ENCODE results near the gene MPZL3. TPM values are rescaled to one million over a fixed set of nuclear protein-coding genes. Genes with fewer than 3 reads are reported as not detected.
A peak's percentile ranks its signal among the peaks of the same experiment; 100 is the strongest.

Gene MPZL3
- total and polyA plus RNA-seq, 4 donors: 2.5 to 6.9 (median 3.5) TPM

GRCh38 chr11:118290923-118291322 lies 38.8 kb upstream of the MPZL3 start (continued):
- TF ChIP-seq SP1 (IDR thresholded peaks at IDR 0.05): peak; percentile 41
- peak; percentile 64 for TF ChIP-seq NR2F2 (IDR thresholded peaks at IDR 0.05)
- no peak for TF ChIP-seq ZBTB33 (IDR thresholded peaks at IDR 0.05)
- TF ChIP-seq GABPA (IDR thresholded peaks at IDR 0.05 in 1 of 2, conservative IDR thresholded peaks at IDR 0.05 in 1 of 2): no peak
- peak; percentile 97 for TF ChIP-seq RAD21 (IDR thresholded peaks at IDR 0.05)
- no peak for TF ChIP-seq FOXA1 (IDR thresholded peaks at IDR 0.05)
- TF ChIP-seq EGR1 (IDR thresholded peaks at IDR 0.05; ENCODE audit: low read depth in 2 of 2): no peak
- no peak for TF ChIP-seq TAF1 (conservative IDR thresholded peaks at IDR 0.05)
- peak; percentile 59 to 77 for TF ChIP-seq RXRA (IDR thresholded peaks at IDR 0.05)

- H3K27me3 ChIP-seq (ENCODE audit: control insufficient read depth in 4 of 4, insufficient read depth in 4 of 4, low read length in 3 of 4): no peaks in the 10 kb centered on the region
- H3K4me3 ChIP-seq (ENCODE audit: low read depth in 1 of 3, low read length in 3 of 3): no peak overlapping the region
- no peak for TF ChIP-seq YY1 (IDR thresholded peaks at IDR 0.05)
- TF ChIP-seq NR2F2 (IDR thresholded peaks at IDR 0.05): no peak
- TF ChIP-seq RAD21 (IDR thresholded peaks at IDR 0.05): no peak
- TF ChIP-seq MAX (IDR thresholded peaks at IDR 0.05): no peak
- no peak for TF ChIP-seq ZBTB33 (IDR thresholded peaks at IDR 0.05)
- no peak for TF ChIP-seq FOXA1 (IDR thresholded peaks at IDR 0.05)
- no peak for TF ChIP-seq CTCF (IDR thresholded peaks at IDR 0.05; ENCODE audit: low read depth, low read length, missing input control)
- TF ChIP-seq FOXA2 (IDR thresholded peaks at IDR 0.05): no peak
- no peak for TF ChIP-seq EGR1 (IDR thresholded peaks at IDR 0.05; ENCODE audit: low read depth in 2 of 2)
- TF ChIP-seq SP1 (IDR thresholded peaks at IDR 0.05): no peak
- no peaks in the 10 kb centered on the region for H3K36me3 ChIP-seq (ENCODE audit: control insufficient read depth in 4 of 4, insufficient read depth in 3 of 4, low read depth in 1 of 4, low read length in 3 of 4)
- no peak overlapping the region for H3K27ac ChIP-seq (ENCODE audit: low read depth in 1 of 2, low read length in 2 of 2)
- H3K9me3 ChIP-seq (ENCODE audit: control insufficient read depth in 4 of 4, low read length in 3 of 4): no peaks in the 10 kb centered on the region
- H3K4me1 ChIP-seq (ENCODE audit: control insufficient read depth in 4 of 4, insufficient read depth in 4 of 4, low read length in 3 of 4): peaks cover 0 to 7% (median 1%) of the 10 kb centered on the region in 4 donors
- H3K9ac ChIP-seq (ENCODE audit: low read depth in 1 of 2, low read length in 2 of 2): no peak overlapping the region
- no peak for DNase-seq (ENCODE audit: low spot score)
Measured at GRCh38 chr11:118289401-118289800, 37.2 kb upstream of the MPZL3 start.

GRCh38 chr11:118287006-118287405 lies 34.8 kb upstream of the MPZL3 start:
- no peaks in the 10 kb centered on the region for H3K9me3 ChIP-seq (ENCODE audit: control insufficient read depth in 4 of 4, low read length in 3 of 4)
- H3K27me3 ChIP-seq (ENCODE audit: control insufficient read depth in 4 of 4, insufficient read depth in 4 of 4, low read length in 3 of 4): no peaks in the 10 kb centered on the region
- H3K4me1 ChIP-seq (ENCODE audit: control insufficient read depth in 4 of 4, insufficient read depth in 4 of 4, low read length in 3 of 4): peaks cover 0 to 7% (median 1%) of the 10 kb centered on the region in 4 donors
- H3K9ac ChIP-seq (ENCODE audit: low read depth in 1 of 2, low read length in 2 of 2): no peak overlapping the region
- no peaks in the 10 kb centered on the region for H3K36me3 ChIP-seq (ENCODE audit: control insufficient read depth in 4 of 4, insufficient read depth in 3 of 4, low read depth in 1 of 4, low read length in 3 of 4)
- WGBS: 89% methylated on average over 1 of the region's 1 CpG
- no peak overlapping the region for H3K27ac ChIP-seq (ENCODE audit: low read depth in 1 of 2, low read length in 2 of 2)
- H3K4me3 ChIP-seq (ENCODE audit: low read depth in 1 of 3, low read length in 3 of 3): no peak overlapping the region
- no peak for DNase-seq (ENCODE audit: low spot score)
- no peak for TF ChIP-seq FOXA2 (IDR thresholded peaks at IDR 0.05)
- no peak for TF ChIP-seq HNF4G (IDR thresholded peaks at IDR 0.05)
- TF ChIP-seq RAD21 (IDR thresholded peaks at IDR 0.05): no peak
- no peak for TF ChIP-seq SP1 (IDR thresholded peaks at IDR 0.05)
- no peak for TF ChIP-seq ZBTB33 (IDR thresholded peaks at IDR 0.05)
- no peak for TF ChIP-seq CTCF (IDR thresholded peaks at IDR 0.05; ENCODE audit: low read depth, low read length, missing input control)
- TF ChIP-seq GABPA (IDR thresholded peaks at IDR 0.05 in 1 of 2, conservative IDR thresholded peaks at IDR 0.05 in 1 of 2): no peak
- TF ChIP-seq RXRA (IDR thresholded peaks at IDR 0.05): no peak
- no peak for TF ChIP-seq REST (IDR thresholded peaks at IDR 0.05)

Data from liver (tissue), 9 donors.